Stimulated activated naive B cell treated with anti-CD40 and anti-IgM and Interleukin-4, amounts not matched to agents 10 μg/mL and 1 μg/mL and 100 μg/mL, for 72 hours (primary cell): ENCODE data around the gene EPN3.
A peak's percentile ranks its signal among the peaks of the same experiment; 100 is the strongest.

Experiments
- ATAC-seq, 2 donors: fragments of 150-1000 bp; cut with Tn5 transposase; replicated peaks; 2 replicates each; pipeline ENCODE4 v1.10.0; 2021; ENCODE audit warnings: moderate library complexity in 1 of 2
- DNase-seq: peaks from one replicate; pipeline ENCODE4 v3.0.0; 2021
- H3K27ac Mint-ChIP-seq: one replicate; pipeline ENCODE4 v1.8.0; 2022; ENCODE audit warnings: mild to moderate bottlenecking, mixed read lengths
- H3K27me3 Mint-ChIP-seq, 2 donors: one replicate each; pipeline ENCODE4 v1.8.0; 2022; ENCODE audit warnings: mixed read lengths in 2 of 2
- H3K36me3 Mint-ChIP-seq, 2 donors: one replicate each; pipeline ENCODE4 v1.8.0; 2022; ENCODE audit warnings: mixed read lengths in 2 of 2, mild to moderate bottlenecking in 1 of 2
- H3K4me1 Mint-ChIP-seq, 2 donors: one replicate each; pipeline ENCODE4 v1.8.0; 2022; ENCODE audit warnings: mixed read lengths in 2 of 2, mild to moderate bottlenecking in 1 of 2
- H3K4me3 Mint-ChIP-seq, 2 donors: one replicate each; pipeline ENCODE4 v1.8.0; 2022; ENCODE audit warnings: mild to moderate bottlenecking in 2 of 2, mixed read lengths in 2 of 2, moderate library complexity in 1 of 2
- H3K9me3 Mint-ChIP-seq, 2 donors: one replicate each; pipeline ENCODE4 v1.8.0; 2022; ENCODE audit warnings: mixed read lengths in 2 of 2, mild to moderate bottlenecking in 1 of 2

Gene EPN3

GRCh38 chr17:50558581-50558940 lies 26.0 kb downstream of the EPN3 start:
- Mint-ChIP-seq H3K4me3 (peak overlapping the region; percentile 84 to 90), H3K9me3 (no peaks in the 10 kb centered on the region), H3K36me3 (peaks cover 3 to 18% of the 10 kb centered on the region in 2 donors), H3K4me1 (peaks cover 18 to 31% of the 10 kb centered on the region in 2 donors), H3K27ac (peak overlapping the region; percentile 73), H3K27me3 (peaks cover 57 to 61% of the 10 kb centered on the region in 2 donors)
- DNase-seq = no peak
- no peak for ATAC-seq

- H3K9me3 Mint-ChIP-seq = no peaks in the 10 kb centered on the region
- H3K36me3 Mint-ChIP-seq = peaks cover 3 to 17% of the 10 kb centered on the region in 2 donors
- peak in 1 of 2 donors; percentile 14 for ATAC-seq
- H3K4me3 Mint-ChIP-seq = peak overlapping the region; percentile 84 to 90
- DNase-seq = no peak
- peak overlapping the region; percentile 73 for H3K27ac Mint-ChIP-seq
- H3K27me3 Mint-ChIP-seq = peaks cover 62 to 66% of the 10 kb centered on the region in 2 donors
- H3K4me1 Mint-ChIP-seq = peaks cover 18 to 31% of the 10 kb centered on the region in 2 donors
Measured at GRCh38 chr17:50558941-50559614, 26.5 kb downstream of the EPN3 start.

- ATAC-seq = peak; percentile 50 to 57
- no peak for DNase-seq
- H3K36me3 Mint-ChIP-seq = peaks cover 3 to 14% of the 10 kb centered on the region in 2 donors
- peaks cover 68 to 69% of the 10 kb centered on the region in 2 donors for H3K27me3 Mint-ChIP-seq
- no peaks in the 10 kb centered on the region for H3K9me3 Mint-ChIP-seq
- H3K4me1 Mint-ChIP-seq = peaks cover 18 to 33% of the 10 kb centered on the region in 2 donors
- peak overlapping the region; percentile 84 to 90 for H3K4me3 Mint-ChIP-seq
- peak overlapping the region; percentile 25 for H3K27ac Mint-ChIP-seq
Measured at GRCh38 chr17:50559674-50560184, 27.2 kb downstream of the EPN3 start.

GRCh38 chr17:50560185-50560824 lies 27.8 kb downstream of the EPN3 start, which contains the start of gene CACNA1G:
Gene CACNA1G, plus strand, starts transcription at chr17:50560715. Its CDS starts 745 bp downstream, at chr17:50561460.
- DNase-seq = peak; percentile 80
- Mint-ChIP-seq H3K4me1 (peaks cover 22 to 39% of the 10 kb centered on the region in 2 donors), H3K27me3 (peaks cover 74% of the 10 kb centered on the region in 2 donors), H3K4me3 (peak within 1 kb of the TSS; percentile 84 to 90), H3K36me3 (peaks cover 3 to 10% of the 10 kb centered on the region in 2 donors), H3K9me3 (no peaks in the 10 kb centered on the region), H3K27ac (peak within 1 kb of the TSS; percentile 25)
- ATAC-seq = peak; percentile 88 to 93

- Mint-ChIP-seq H3K27ac (no peak overlapping the region), H3K4me1 (peaks cover 27 to 47% of the 10 kb centered on the region in 2 donors), H3K9me3 (no peaks in the 10 kb centered on the region), H3K36me3 (peaks cover 0 to 6% of the 10 kb centered on the region in 2 donors), H3K27me3 (peaks cover 79 to 83% of the 10 kb centered on the region in 2 donors), H3K4me3 (peak overlapping the region in 1 of 2 donors; percentile 90)
- DNase-seq = no peak
- ATAC-seq = peak; percentile 12 to 21
Measured at GRCh38 chr17:50560931-50561745, 28.6 kb downstream of the EPN3 start.

- peaks cover 79 to 84% of the 10 kb centered on the region in 2 donors for H3K27me3 Mint-ChIP-seq
Measured at GRCh38 chr17:50561746-50562141, 29.2 kb downstream of the EPN3 start.

GRCh38 chr17:50562242-50563091 lies 29.9 kb downstream of the EPN3 start:
- H3K27me3 Mint-ChIP-seq = peaks cover 79 to 84% of the 10 kb centered on the region in 2 donors
- peak overlapping the region in 1 of 2 donors; percentile 22 for H3K4me3 Mint-ChIP-seq
- DNase-seq (no peak), ATAC-seq (no peak)
- H3K27ac Mint-ChIP-seq = no peak overlapping the region
- H3K4me1 Mint-ChIP-seq = peaks cover 27 to 47% of the 10 kb centered on the region in 2 donors
- no peaks in the 10 kb centered on the region for H3K36me3 Mint-ChIP-seq
- no peaks in the 10 kb centered on the region for H3K9me3 Mint-ChIP-seq

More at GRCh38 chr17:50561746-50562141, 29.2 kb downstream of the EPN3 start:
- H3K36me3 Mint-ChIP-seq = peaks cover 0 to under 1% of the 10 kb centered on the region in 2 donors
- H3K4me1 Mint-ChIP-seq = peaks cover 27 to 47% of the 10 kb centered on the region in 2 donors
- H3K4me3 Mint-ChIP-seq = peak overlapping the region in 1 of 2 donors; percentile 50
- DNase-seq = no peak
- H3K9me3 Mint-ChIP-seq = no peaks in the 10 kb centered on the region
- no peak for ATAC-seq
- H3K27ac Mint-ChIP-seq = no peak overlapping the region

- peaks cover 27 to 47% of the 10 kb centered on the region in 2 donors for H3K4me1 Mint-ChIP-seq
- no peaks in the 10 kb centered on the region for H3K9me3 Mint-ChIP-seq
- H3K27ac Mint-ChIP-seq = no peak overlapping the region
- no peaks in the 10 kb centered on the region for H3K36me3 Mint-ChIP-seq
- H3K27me3 Mint-ChIP-seq = peaks cover 83 to 87% of the 10 kb centered on the region in 2 donors
- H3K4me3 Mint-ChIP-seq = no peak overlapping the region
- ATAC-seq = no peak
- DNase-seq = no peak
Measured at GRCh38 chr17:50563092-50563511, 30.6 kb downstream of the EPN3 start.

GRCh38 chr17:50564916-50565315 lies 32.4 kb downstream of the EPN3 start:
- DNase-seq = no peak
- no peak overlapping the region for H3K27ac Mint-ChIP-seq
- H3K4me3 Mint-ChIP-seq = no peak overlapping the region
- peaks cover 16 to 29% of the 10 kb centered on the region in 2 donors for H3K4me1 Mint-ChIP-seq
- H3K27me3 Mint-ChIP-seq = peaks cover 65 to 78% of the 10 kb centered on the region in 2 donors
- no peaks in the 10 kb centered on the region for H3K36me3 Mint-ChIP-seq
- no peaks in the 10 kb centered on the region for H3K9me3 Mint-ChIP-seq
- ATAC-seq = no peak

- Mint-ChIP-seq H3K9me3 (no peaks in the 10 kb centered on the region), H3K36me3 (no peaks in the 10 kb centered on the region), H3K4me1 (peaks cover 13 to 24% of the 10 kb centered on the region in 2 donors), H3K27ac (peak overlapping the region; percentile 39), H3K27me3 (peaks cover 67 to 80% of the 10 kb centered on the region in 2 donors), H3K4me3 (no peak overlapping the region)
- ATAC-seq (no peak), DNase-seq (no peak)
Measured at GRCh38 chr17:50565402-50566350, 33.1 kb downstream of the EPN3 start.

- no peak for ATAC-seq
- no peak for DNase-seq
- Mint-ChIP-seq H3K4me3 (no peak overlapping the region), H3K9me3 (no peaks in the 10 kb centered on the region), H3K27me3 (peaks cover 78 to 86% of the 10 kb centered on the region in 2 donors), H3K27ac (no peak overlapping the region), H3K36me3 (no peaks in the 10 kb centered on the region), H3K4me1 (peaks cover 15 to 24% of the 10 kb centered on the region in 2 donors)
Measured at GRCh38 chr17:50566886-50567285, 34.4 kb downstream of the EPN3 start.

GRCh38 chr17:50568659-50569058 lies 36.1 kb downstream of the EPN3 start:
- H3K27ac Mint-ChIP-seq = no peak overlapping the region

More at GRCh38 chr17:50568659-50569058, 36.1 kb downstream of the EPN3 start:
- H3K4me3 Mint-ChIP-seq = no peak overlapping the region
- no peak for ATAC-seq
- H3K4me1 Mint-ChIP-seq = peaks cover 10 to 16% of the 10 kb centered on the region in 2 donors
- peaks cover 74 to 87% of the 10 kb centered on the region in 2 donors for H3K27me3 Mint-ChIP-seq
- DNase-seq = no peak
- no peaks in the 10 kb centered on the region for H3K9me3 Mint-ChIP-seq
- H3K36me3 Mint-ChIP-seq = no peaks in the 10 kb centered on the region
